Activated CD4-positive, CD25-positive, alpha-beta regulatory T cell (primary cell): ENCODE data around the gene ATP5F1A.

Experiments
- DNase-seq, 4 experiments: peaks; one replicate each; lab custom pipeline; 2025; lab: John Stamatoyannopoulos, UW

ATP5F1A gene

GRCh38 chr18:46073474-46074331 lies 24.4 kb downstream of the ATP5F1A start:
- peak in 3 of 4 experiments; percentile 15 to 26 (median 21) for DNase-seq

- no peak for DNase-seq
Observed at GRCh38 chr18:46072959-46073358, 25.1 kb downstream of the ATP5F1A start.

- DNase-seq: no peak
Observed at GRCh38 chr18:46072376-46072867, 25.7 kb downstream of the ATP5F1A start.

GRCh38 chr18:46071653-46072375 lies 26.3 kb downstream of the ATP5F1A start, which contains the start of gene PSTPIP2:
Gene PSTPIP2 (minus strand): TSS chr18:46072260. CDS start chr18:46072188, 72 bp downstream.
- peak; percentile 34 to 52 (median 48) for DNase-seq

GRCh38 chr18:46070815-46071652 lies 27.1 kb downstream of the ATP5F1A start:
- DNase-seq: no peak

GRCh38 chr18:46070232-46070631 lies 27.9 kb downstream of the ATP5F1A start:
- DNase-seq: no peak

GRCh38 chr18:46069524-46069923 lies 28.6 kb downstream of the ATP5F1A start:
- DNase-seq: no peak

- DNase-seq: no peak
Observed at GRCh38 chr18:46068763-46069162, 29.3 kb downstream of the ATP5F1A start.

- no peak for DNase-seq
Observed at GRCh38 chr18:46067438-46068007, 30.6 kb downstream of the ATP5F1A start.

GRCh38 chr18:46062781-46063180 lies 35.3 kb downstream of the ATP5F1A start:
- no peak for DNase-seq

- no peak for DNase-seq
Observed at GRCh38 chr18:46061796-46062195, 36.3 kb downstream of the ATP5F1A start.

GRCh38 chr18:46061387-46061786 lies 36.7 kb downstream of the ATP5F1A start:
- DNase-seq: no peak

GRCh38 chr18:46060359-46060841 lies 37.7 kb downstream of the ATP5F1A start:
- no peak for DNase-seq

GRCh38 chr18:46055838-46056230 lies 42.3 kb downstream of the ATP5F1A start:
- no peak for DNase-seq

GRCh38 chr18:46054956-46055837 lies 42.9 kb downstream of the ATP5F1A start:
- no peak for DNase-seq

- DNase-seq: no peak
Observed at GRCh38 chr18:46053368-46054095, 44.6 kb downstream of the ATP5F1A start.

GRCh38 chr18:46051731-46052461 lies 46.2 kb downstream of the ATP5F1A start:
- DNase-seq: no peak

- DNase-seq: no peak
Observed at GRCh38 chr18:46050268-46050667, 47.8 kb downstream of the ATP5F1A start.

GRCh38 chr18:46048641-46049040 lies 49.5 kb downstream of the ATP5F1A start:
- DNase-seq: no peak
